Omental fat pad (tissue), 4 donors: ENCODE measurements around the gene SIN3B. TPM values are rescaled to one million over a fixed set of nuclear protein-coding genes. Genes with fewer than 3 reads are reported as not detected.

Source experiments
- ATAC-seq: fragments of 150-250 bp; one replicate; pipeline ENCODE4 v1.9.1; 2016; ENCODE audit warnings: mild to moderate bottlenecking, moderate library complexity; ENCODE audit not compliant: low FRiP score
- DNase-seq: peaks from one replicate; pipeline ENCODE4 v3.0.0-alpha.2; 2019; ENCODE audit warnings: low spot score
- small RNA-seq: library from RNA; depleted of rRNA; stranded (forward); fragments of <200 nt; gene quantifications from one replicate; pipeline ENCODE3, GENCODE V24; 2016
- total RNA-seq, 4 donors: library from RNA; depleted of rRNA; stranded (reverse); fragments of >200 nt; gene quantifications; one replicate each; pipeline ENCODE4 v1.1.0, GENCODE V29; 2016
- TF ChIP-seq, protein P1 (sequence below), 3 donors: fragments of 450-650 bp; IDR thresholded peaks; one replicate each; pipeline ENCODE4 v1.5.1; 2016 to 2017; ENCODE audit warnings: antibody characterized with exemption in 3 of 3, mild to moderate bottlenecking in 3 of 3, moderate library complexity in 2 of 3

SIN3B gene
- total RNA-seq, 4 donors from 2014 or later = 33.7 to 87.8 (median 44.9) TPM

DNA sequence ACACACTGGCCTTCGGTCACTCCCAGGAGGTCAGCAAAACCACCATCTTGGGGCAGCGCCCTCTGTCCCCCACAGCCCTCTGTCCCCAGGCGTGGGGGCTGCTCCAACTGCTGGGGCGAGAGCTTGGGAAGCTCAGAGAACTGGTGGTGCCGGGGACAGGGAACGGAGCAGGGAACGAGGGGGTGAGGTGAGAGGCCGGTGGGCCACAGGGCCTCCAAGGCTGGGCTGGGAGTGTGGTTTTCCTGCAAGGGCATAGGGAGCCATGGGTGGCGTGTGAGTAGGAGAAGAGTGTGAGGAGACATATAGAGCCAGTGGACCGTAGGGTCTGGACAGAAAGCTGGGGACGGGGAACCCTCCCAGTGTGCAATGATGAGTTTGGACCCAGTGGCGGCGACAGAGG is 93.8 kb downstream of the SIN3B start:
- TF ChIP-seq, protein P1, sequence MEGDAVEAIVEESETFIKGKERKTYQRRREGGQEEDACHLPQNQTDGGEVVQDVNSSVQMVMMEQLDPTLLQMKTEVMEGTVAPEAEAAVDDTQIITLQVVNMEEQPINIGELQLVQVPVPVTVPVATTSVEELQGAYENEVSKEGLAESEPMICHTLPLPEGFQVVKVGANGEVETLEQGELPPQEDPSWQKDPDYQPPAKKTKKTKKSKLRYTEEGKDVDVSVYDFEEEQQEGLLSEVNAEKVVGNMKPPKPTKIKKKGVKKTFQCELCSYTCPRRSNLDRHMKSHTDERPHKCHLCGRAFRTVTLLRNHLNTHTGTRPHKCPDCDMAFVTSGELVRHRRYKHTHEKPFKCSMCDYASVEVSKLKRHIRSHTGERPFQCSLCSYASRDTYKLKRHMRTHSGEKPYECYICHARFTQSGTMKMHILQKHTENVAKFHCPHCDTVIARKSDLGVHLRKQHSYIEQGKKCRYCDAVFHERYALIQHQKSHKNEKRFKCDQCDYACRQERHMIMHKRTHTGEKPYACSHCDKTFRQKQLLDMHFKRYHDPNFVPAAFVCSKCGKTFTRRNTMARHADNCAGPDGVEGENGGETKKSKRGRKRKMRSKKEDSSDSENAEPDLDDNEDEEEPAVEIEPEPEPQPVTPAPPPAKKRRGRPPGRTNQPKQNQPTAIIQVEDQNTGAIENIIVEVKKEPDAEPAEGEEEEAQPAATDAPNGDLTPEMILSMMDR (IDR thresholded peaks at IDR 0.05) = no peak

GRCh38 chr19:16927883-16928282 is 98.7 kb downstream of the SIN3B start:
- no peak for ATAC-seq
- TF ChIP-seq, protein P1 (IDR thresholded peaks at IDR 0.05) = no peak
- no peak for DNase-seq

More for the DNA sequence above, 93.8 kb downstream of the SIN3B start:
- DNase-seq (no peak), ATAC-seq (no peak)

- DNase-seq (no peak), ATAC-seq (no peak)
- TF ChIP-seq, protein P1 (IDR thresholded peaks at IDR 0.05) = no peak
Observed at GRCh38 chr19:16928351-16928750, 99.2 kb downstream of the SIN3B start.

GRCh38 chr19:16928916-16929315 is 99.7 kb downstream of the SIN3B start:
- TF ChIP-seq, protein P1 (IDR thresholded peaks at IDR 0.05) = no peak
- ATAC-seq = no peak
- no peak for DNase-seq

Small RNA genes lying within 50 kb of the gene (small RNA-seq; reads per million reads assigned to genes)
- gene AC008737.3 (not detected), gene RN7SL823P (not detected), gene RN7SL835P (not detected)

Other genes starting within 250 kb of the SIN3B start
- 10 to 100 TPM in 1 of 4 donors, 1 to 10 TPM in 3; 7.2 to 15.5 (median 8.2) TPM for gene MED26, start 201.2 kb upstream of the SIN3B start, total RNA-seq
- gene SMIM7, start 169.3 kb upstream of the SIN3B start, total RNA-seq = 100 to 1,000 TPM in 3 of 4 donors, 10 to 100 TPM in 1; 86.8 to 128 (median 123) TPM
- 1 to 10 TPM; 1.4 to 7.6 (median 1.9) TPM for gene TMEM38A, start 168.3 kb upstream of the SIN3B start, total RNA-seq
- gene NWD1, start 109.6 kb upstream of the SIN3B start, total RNA-seq = under 1 TPM in 1 of 4 donors, not detected in 3; 0.32 TPM
- gene F2RL3, start 59.6 kb downstream of the SIN3B start, total RNA-seq = 10 to 100 TPM in 2 of 4 donors, 1 to 10 TPM in 2; 4.1 to 31.8 (median 9.2) TPM
- 10 to 100 TPM in 2 of 4 donors, 1 to 10 TPM in 2; 4.7 to 39.6 (median 11.2) TPM for gene CPAMD8, start 197.4 kb downstream of the SIN3B start, total RNA-seq
- 1 to 10 TPM; 4.0 to 7.3 (median 6.1) TPM for gene HAUS8, start 246.1 kb downstream of the SIN3B start, total RNA-seq
- 100 to 1,000 TPM in 2 of 4 donors, 10 to 100 TPM in 2; 52.7 to 149 (median 85.7) TPM for gene MYO9B, start 246.4 kb downstream of the SIN3B start, total RNA-seq